Adrenal gland (tissue), 12 donors: Measurements from ENCODE around the gene NMS. TPM values are rescaled to one million over a fixed set of nuclear protein-coding genes. Genes with fewer than 3 reads are reported as not detected.

Source experiments
- DNase-seq, 7 donors: peaks; one replicate each; pipeline ENCODE4 v3.0.0-alpha.2; 2019 to 2020
- H3K27ac ChIP-seq, 5 donors: fragments of 200-600 bp; sonication (generic) in 4 of 5; 1 replicate in 3 of 5; 2 replicates in 2 of 5; pipeline versions ENCODE4 v1.5.1 to v1.8.0; 2016 to 2020; ENCODE audit warnings: mild to moderate bottlenecking in 1 of 5
- H3K27me3 ChIP-seq: fragments of 200-600 bp; 2 replicates; pipeline ENCODE4 v1.8.0; 2021
- H3K36me3 ChIP-seq, 2 donors: fragments of 200-600 bp; replicated peaks in 1 of 2; 1 replicate in 1 of 2; 2 replicates in 1 of 2; pipeline versions ENCODE4 v1.5.1 to v1.8.0; 2018 to 2022
- H3K4me1 ChIP-seq, 2 donors: fragments of 200-600 bp; replicated peaks in 1 of 2; 1 replicate in 1 of 2; 2 replicates in 1 of 2; pipeline versions ENCODE4 v1.5.1 to v1.8.0; 2018 to 2021
- H3K4me3 ChIP-seq, 4 donors: fragments of 200-600 bp; sonication (generic) in 3 of 4; one replicate each; pipeline ENCODE4 v1.5.1; 2016 to 2018
- H3K9me3 ChIP-seq, 3 donors: fragments of 200-600 bp; sonication (generic) in 1 of 3; replicated peaks in 1 of 3; 1 replicate in 2 of 3; 2 replicates in 1 of 3; pipeline versions ENCODE4 v1.5.1 to v1.8.0; 2016 to 2021
- POLR2A ChIP-seq, 2 donors: fragments of 450-650 bp; IDR thresholded peaks; one replicate each; pipeline ENCODE4 v1.6.1; 2017; ENCODE audit warnings: antibody characterized with exemption in 2 of 2, mild to moderate bottlenecking in 2 of 2, moderate library complexity in 1 of 2
- WGBS, 4 donors: extraction: QIAGEN DNeasy Blood & Tissue Kit in 2 of 4; methylation state at CpG; one replicate each; pipeline versions ENCODE4 v1.1.5 to v1.1.7; 2013 to 2017; 5-methylcytosine and 5-hydroxymethylcytosine counted together
- intact Hi-C, 2 donors: fragments of 100-400 bp; cut with DNase I; formaldehyde crosslinking; loops; one replicate each; pipeline versions ENCODE4 v1.14.1 to v1.15.0; 2022 to 2023
- polyA plus RNA-seq, 3 donors: library from polyadenylated mRNA; stranded (reverse); fragments of 200-250 nt in 2 of 3; fragments of 350-450 nt in 1 of 3; fragmentation: Illumina TruSeq in 1 of 3; extraction: RNeasy Lipid Tissue Mini Kit (QIAGEN cat#74804) in 1 of 3; gene quantifications; one replicate each; pipeline ENCODE4 v1.2.3, GENCODE V29; 2013 to 2014
- total RNA-seq, 9 donors: library from RNA; depleted of rRNA in 4 of 9; stranded (reverse); fragments of >200 nt in 4 of 9; fragments of 120-200 nt in 1 of 9; fragmentation: NEBNext Ultra II Directional in 1 of 9; extraction: Animal tissue kit (Norgen Biotek cat#: 25700) in 1 of 9; gene quantifications; one replicate each; pipeline versions ENCODE4 v1.1.0 to v1.2.4, GENCODE V29; 2013 to 2023
- TF ChIP-seq, protein P1 (sequence below), 6 experiments: fragments of 450-650 bp in 4 of 6; fragments of 200-600 bp in 2 of 6; sonication (generic) in 1 of 6; IDR thresholded peaks; 1 replicate in 5 of 6; 2 replicates in 1 of 6; pipeline versions ENCODE4 v1.5.1 to v1.8.0; 2016 to 2021; ENCODE audit warnings: antibody characterized with exemption in 6 of 6, mild to moderate bottlenecking in 2 of 6, moderate library complexity in 1 of 6
- donor health status: healthy with polysubstance abuse.
- donor health status: Bipolar disorder and iron deficiency.
- donor health status: DM: yes; HTN: yes; CAD: no.
- donor health status: DM: no; HTN: no; CAD: no.
- donor health status: DM: no; HTN: no; CAD: no.
- donor health status: DM: yes; HTN: yes; CAD: no.

Gene NMS
- total and polyA plus RNA-seq, 12 donors: not detected

DNA sequence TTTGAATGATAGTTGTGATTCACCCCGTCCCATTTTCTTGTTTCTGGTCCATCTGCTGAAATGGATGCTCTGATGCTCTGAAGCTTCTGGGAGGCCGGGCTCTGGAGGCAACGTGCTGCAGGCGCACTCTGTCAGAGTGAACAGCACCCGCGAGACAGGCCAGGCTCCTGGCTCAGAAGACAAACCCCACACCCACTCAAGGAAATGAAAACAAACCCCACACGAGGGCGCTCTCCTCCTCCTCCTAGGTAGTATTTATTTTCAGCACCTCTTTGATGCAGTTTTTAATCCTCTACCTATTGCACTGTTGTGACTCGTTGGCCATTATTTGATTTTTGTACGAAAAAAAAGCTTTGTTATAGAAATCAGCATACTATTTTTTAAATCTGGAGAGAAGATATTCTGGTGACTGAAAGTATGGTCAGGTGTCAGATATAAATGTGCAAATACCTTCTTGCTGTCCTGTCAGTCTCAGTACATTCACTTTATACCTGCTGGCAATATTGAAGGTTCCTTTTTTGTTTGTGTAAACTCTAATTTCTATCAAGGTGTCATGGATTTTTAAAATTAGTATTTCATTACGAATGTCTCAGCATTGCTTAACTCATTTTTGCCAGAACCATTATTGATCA, 42.5 kb upstream of the NMS start:
- peak; percentile 36 to 88 (median 71) for DNase-seq
- no peaks in the 10 kb centered on the region for H3K36me3 ChIP-seq
- intact Hi-C loops: no loop called here
- H3K27ac ChIP-seq: no peak overlapping the region
- TF ChIP-seq POLR2A (IDR thresholded peaks at IDR 0.05): no peak
- TF ChIP-seq, protein P1, sequence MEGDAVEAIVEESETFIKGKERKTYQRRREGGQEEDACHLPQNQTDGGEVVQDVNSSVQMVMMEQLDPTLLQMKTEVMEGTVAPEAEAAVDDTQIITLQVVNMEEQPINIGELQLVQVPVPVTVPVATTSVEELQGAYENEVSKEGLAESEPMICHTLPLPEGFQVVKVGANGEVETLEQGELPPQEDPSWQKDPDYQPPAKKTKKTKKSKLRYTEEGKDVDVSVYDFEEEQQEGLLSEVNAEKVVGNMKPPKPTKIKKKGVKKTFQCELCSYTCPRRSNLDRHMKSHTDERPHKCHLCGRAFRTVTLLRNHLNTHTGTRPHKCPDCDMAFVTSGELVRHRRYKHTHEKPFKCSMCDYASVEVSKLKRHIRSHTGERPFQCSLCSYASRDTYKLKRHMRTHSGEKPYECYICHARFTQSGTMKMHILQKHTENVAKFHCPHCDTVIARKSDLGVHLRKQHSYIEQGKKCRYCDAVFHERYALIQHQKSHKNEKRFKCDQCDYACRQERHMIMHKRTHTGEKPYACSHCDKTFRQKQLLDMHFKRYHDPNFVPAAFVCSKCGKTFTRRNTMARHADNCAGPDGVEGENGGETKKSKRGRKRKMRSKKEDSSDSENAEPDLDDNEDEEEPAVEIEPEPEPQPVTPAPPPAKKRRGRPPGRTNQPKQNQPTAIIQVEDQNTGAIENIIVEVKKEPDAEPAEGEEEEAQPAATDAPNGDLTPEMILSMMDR (IDR thresholded peaks at IDR 0.05): peak in 5 of 6 experiments; percentile 29 to 48 (median 39)
- no peaks in the 10 kb centered on the region for H3K4me1 ChIP-seq
- no peak overlapping the region for H3K4me3 ChIP-seq
- no peaks in the 10 kb centered on the region for H3K27me3 ChIP-seq
- WGBS, 4 donors: 30 to 34% (median 33%) methylated on average over 11 of the region's 11 CpGs
- peaks cover 0 to 4% (median 0%) of the 10 kb centered on the region in 3 donors for H3K9me3 ChIP-seq

DNA sequence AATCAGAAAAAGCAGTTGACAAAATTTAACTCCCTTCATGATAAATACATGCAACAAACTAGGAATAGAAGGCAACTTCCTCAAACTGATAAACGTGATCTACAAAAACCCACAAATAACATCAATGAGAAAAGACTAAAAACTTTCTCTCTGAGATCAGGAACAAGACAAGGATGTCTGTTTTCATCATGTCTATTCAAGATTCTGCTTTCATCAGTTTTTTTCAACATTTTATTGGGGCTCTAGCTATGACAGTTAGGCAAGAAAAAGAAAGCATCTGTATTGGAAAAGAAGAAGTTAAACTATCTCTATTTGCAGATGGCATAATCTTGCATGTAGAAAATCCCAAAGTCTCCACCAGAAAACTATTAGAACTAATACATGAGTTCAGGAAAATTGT, 40.6 kb upstream of the NMS start:
- no peaks in the 10 kb centered on the region for H3K4me1 ChIP-seq
- peaks cover 0 to 4% (median 0%) of the 10 kb centered on the region in 3 donors for H3K9me3 ChIP-seq
- no peaks in the 10 kb centered on the region for H3K36me3 ChIP-seq
- 44 to 61% (median 55%) methylated on average over 1 of the region's 1 CpG for WGBS, 4 donors
- intact Hi-C loops: no loop called here
- no peak overlapping the region for H3K4me3 ChIP-seq
- no peak overlapping the region for H3K27ac ChIP-seq
- no peak for DNase-seq
- no peaks in the 10 kb centered on the region for H3K27me3 ChIP-seq
- no peak for TF ChIP-seq POLR2A (IDR thresholded peaks at IDR 0.05)
- TF ChIP-seq, protein P1 (IDR thresholded peaks at IDR 0.05): no peak

GRCh38 chr2:100437751-100438150, 32.5 kb upstream of the NMS start:
- no peaks in the 10 kb centered on the region for H3K9me3 ChIP-seq
- TF ChIP-seq POLR2A (IDR thresholded peaks at IDR 0.05): no peak
- TF ChIP-seq, protein P1 (IDR thresholded peaks at IDR 0.05): no peak
- H3K36me3 ChIP-seq: no peaks in the 10 kb centered on the region
- H3K4me3 ChIP-seq: no peak overlapping the region
- no peaks in the 10 kb centered on the region for H3K4me1 ChIP-seq
- no peaks in the 10 kb centered on the region for H3K27me3 ChIP-seq
- DNase-seq: no peak
- 70 to 77% (median 73%) methylated on average over 8 of the region's 8 CpGs for WGBS, 4 donors
- H3K27ac ChIP-seq: no peak overlapping the region
- intact Hi-C loops: no loop called here

- TF ChIP-seq POLR2A (IDR thresholded peaks at IDR 0.05): no peak
- TF ChIP-seq, protein P1 (IDR thresholded peaks at IDR 0.05): no peak
- H3K36me3 ChIP-seq: no peaks in the 10 kb centered on the region
- no peak overlapping the region for H3K4me3 ChIP-seq
- DNase-seq: no peak
- WGBS, 4 donors: 60 to 76% (median 64%) methylated on average over 2 of the region's 2 CpGs
- no peaks in the 10 kb centered on the region for H3K9me3 ChIP-seq
- H3K27me3 ChIP-seq: no peaks in the 10 kb centered on the region
- H3K4me1 ChIP-seq: no peaks in the 10 kb centered on the region
- H3K27ac ChIP-seq: no peak overlapping the region
- intact Hi-C loops: no loop called here
Measured at GRCh38 chr2:100446696-100447095, 23.6 kb upstream of the NMS start.
